Measurements from ENCODE around the gene ALS2CL. TPM values are rescaled to one million over a fixed set of nuclear protein-coding genes. Genes with fewer than 3 reads are reported as not detected.
"Not testable (repeated sequence)": the region's sequence is repeated elsewhere in the genome, so short reads cannot be mapped to it uniquely, and the experiment has no call there.

Gene ALS2CL, protein sequence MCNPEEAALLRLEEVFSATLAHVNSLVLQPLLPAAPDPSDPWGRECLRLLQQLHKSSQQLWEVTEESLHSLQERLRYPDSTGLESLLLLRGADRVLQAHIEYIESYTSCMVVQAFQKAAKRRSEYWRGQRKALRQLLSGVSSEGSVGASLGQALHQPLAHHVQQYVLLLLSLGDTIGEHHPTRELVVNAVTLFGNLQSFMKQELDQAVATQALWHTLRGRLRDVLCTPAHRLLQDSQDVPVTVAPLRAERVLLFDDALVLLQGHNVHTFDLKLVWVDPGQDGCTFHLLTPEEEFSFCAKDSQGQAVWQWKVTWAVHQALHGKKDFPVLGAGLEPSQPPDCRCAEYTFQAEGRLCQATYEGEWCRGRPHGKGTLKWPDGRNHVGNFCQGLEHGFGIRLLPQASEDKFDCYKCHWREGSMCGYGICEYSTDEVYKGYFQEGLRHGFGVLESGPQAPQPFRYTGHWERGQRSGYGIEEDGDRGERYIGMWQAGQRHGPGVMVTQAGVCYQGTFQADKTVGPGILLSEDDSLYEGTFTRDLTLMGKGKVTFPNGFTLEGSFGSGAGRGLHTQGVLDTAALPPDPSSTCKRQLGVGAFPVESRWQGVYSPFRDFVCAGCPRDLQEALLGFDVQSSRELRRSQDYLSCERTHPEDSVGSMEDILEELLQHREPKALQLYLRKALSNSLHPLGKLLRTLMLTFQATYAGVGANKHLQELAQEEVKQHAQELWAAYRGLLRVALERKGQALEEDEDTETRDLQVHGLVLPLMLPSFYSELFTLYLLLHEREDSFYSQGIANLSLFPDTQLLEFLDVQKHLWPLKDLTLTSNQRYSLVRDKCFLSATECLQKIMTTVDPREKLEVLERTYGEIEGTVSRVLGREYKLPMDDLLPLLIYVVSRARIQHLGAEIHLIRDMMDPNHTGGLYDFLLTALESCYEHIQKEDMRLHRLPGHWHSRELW
- 6.2 to 7.1 TPM (median 6.8 TPM) in 3 replicates for total RNA-seq

DNA sequence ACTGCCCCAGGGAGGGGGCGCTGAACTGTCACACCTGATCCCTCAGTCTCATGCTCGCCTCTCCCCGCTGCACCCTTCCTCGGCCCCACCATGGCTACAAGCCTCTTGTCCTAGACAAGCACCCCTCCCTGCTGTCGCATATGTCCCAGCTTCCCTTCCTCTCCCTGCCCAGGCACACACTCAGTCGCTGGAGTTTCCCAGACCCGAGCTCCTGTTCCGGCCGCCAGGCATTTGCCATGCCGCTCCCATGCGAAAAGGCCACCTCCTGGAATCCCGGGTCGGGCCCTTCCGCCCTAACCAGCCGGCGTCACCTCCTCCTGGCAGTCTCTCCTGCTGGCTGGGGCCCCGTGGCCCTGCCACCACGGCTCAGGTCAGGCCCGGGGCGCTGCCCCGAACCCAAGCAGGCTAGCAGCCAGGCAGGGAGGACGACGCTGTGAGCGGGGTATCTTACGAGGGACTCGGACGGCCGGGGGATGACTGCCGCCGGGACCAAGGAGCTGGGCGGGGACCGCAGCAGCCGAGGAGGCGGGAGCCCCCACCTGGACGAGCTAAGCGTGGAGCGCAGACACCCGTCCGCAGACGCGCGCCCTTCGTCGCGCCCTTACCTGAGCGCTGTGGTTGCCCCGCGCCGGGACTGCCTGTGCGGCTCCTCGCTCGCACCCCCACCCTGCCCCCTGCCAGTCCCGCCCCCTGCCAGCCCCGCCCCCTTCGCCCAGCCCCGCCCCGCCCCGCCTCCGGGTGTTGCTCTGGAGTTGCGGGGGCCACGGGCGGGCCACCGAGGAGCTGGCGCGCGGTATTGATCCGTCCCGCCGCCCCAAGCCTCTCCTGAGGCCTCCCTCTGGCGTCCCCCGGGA is at the start of gene ALS2CL:
ALS2CL (minus strand) TSS at position 642 of the 854 bp plus-strand sequence. CDS start 4,239 bp downstream, outside the sequence.
- Mint-ChIP-seq H3K27me3 (ENCODE audit: low read depth) (peaks cover 17% of the 10 kb centered on the region), H3K9me3 (no peaks in the 10 kb centered on the region), H3K36me3 (no peaks in the 10 kb centered on the region), H3K27ac (peak within 1 kb of the TSS; percentile 10), H3K4me1 (peaks cover 7% of the 10 kb centered on the region), H3K4me3 (peak within 1 kb of the TSS; percentile 57)
- DNase-seq (ENCODE audit: low spot score in 2 of 2, unreplicated experiment in 2 of 2) = peak in 1 of 2 experiments; percentile 57
- TF ChIP-seq, protein P1, sequence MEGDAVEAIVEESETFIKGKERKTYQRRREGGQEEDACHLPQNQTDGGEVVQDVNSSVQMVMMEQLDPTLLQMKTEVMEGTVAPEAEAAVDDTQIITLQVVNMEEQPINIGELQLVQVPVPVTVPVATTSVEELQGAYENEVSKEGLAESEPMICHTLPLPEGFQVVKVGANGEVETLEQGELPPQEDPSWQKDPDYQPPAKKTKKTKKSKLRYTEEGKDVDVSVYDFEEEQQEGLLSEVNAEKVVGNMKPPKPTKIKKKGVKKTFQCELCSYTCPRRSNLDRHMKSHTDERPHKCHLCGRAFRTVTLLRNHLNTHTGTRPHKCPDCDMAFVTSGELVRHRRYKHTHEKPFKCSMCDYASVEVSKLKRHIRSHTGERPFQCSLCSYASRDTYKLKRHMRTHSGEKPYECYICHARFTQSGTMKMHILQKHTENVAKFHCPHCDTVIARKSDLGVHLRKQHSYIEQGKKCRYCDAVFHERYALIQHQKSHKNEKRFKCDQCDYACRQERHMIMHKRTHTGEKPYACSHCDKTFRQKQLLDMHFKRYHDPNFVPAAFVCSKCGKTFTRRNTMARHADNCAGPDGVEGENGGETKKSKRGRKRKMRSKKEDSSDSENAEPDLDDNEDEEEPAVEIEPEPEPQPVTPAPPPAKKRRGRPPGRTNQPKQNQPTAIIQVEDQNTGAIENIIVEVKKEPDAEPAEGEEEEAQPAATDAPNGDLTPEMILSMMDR (IDR thresholded peaks at IDR 0.05; ENCODE audit: unreplicated experiment) = no peak

DNA sequence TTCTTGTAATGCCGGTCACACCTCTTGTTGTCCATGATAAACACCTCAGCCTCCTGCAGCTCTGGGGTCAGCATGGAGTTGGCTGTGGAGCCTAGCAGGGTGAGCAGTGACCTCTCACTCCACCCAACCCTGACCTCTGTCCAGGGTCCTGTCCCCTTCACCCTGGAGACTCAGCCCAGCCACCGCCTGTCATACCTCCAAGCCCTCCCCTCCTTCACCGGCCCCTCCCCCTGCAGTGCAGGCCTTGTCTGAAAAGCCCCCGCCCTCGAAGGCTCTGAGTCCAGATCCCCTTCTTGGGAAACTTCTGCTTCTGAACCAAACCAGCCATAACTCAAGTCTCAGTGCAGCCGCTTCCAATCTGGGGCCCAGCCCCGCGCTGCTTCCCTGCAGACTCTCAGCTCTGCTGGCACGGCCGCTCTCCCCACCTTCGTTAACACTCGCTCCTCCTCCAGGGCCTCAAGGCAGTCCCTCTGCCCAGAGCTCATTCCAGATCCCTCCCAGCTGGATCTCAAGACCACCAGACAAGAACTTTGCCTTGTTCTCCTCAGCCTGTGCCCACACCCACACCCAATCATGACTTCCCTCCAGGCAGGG is 49.6 kb upstream of the ALS2CL start:
- Mint-ChIP-seq H3K27me3 (ENCODE audit: low read depth) (no peaks in the 10 kb centered on the region), H3K27ac (no peak overlapping the region), H3K9me3 (peaks cover 4% of the 10 kb centered on the region), H3K36me3 (peaks cover 3% of the 10 kb centered on the region), H3K4me1 (peaks cover 5% of the 10 kb centered on the region), H3K4me3 (no peak overlapping the region)
- TF ChIP-seq, protein P1 (IDR thresholded peaks at IDR 0.05; ENCODE audit: unreplicated experiment) = no peak
- no peak for DNase-seq (ENCODE audit: low spot score in 2 of 2, unreplicated experiment in 2 of 2)

DNA sequence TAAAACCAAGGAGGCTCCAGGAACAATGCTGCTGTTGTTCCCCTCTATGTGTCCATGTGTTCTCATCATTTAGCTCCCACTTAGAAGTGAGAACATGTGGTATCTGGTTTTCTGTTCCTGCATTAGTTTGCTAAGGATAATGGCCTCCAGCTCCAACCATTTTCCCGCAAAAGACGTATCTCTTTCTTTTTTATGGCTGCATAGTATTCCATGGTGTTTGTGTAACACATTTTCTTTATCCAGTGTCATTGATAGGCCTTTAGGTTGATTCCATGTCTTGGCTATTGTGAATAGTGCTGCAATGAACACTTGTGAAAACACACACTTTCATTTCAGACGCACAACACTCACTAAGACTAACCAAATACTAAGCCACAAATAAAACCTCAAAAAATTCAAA is 46.1 kb upstream of the ALS2CL start:
- H3K4me1 Mint-ChIP-seq; H3K27me3 Mint-ChIP-seq (ENCODE audit: low read depth): not testable (repeated sequence)

DNA sequence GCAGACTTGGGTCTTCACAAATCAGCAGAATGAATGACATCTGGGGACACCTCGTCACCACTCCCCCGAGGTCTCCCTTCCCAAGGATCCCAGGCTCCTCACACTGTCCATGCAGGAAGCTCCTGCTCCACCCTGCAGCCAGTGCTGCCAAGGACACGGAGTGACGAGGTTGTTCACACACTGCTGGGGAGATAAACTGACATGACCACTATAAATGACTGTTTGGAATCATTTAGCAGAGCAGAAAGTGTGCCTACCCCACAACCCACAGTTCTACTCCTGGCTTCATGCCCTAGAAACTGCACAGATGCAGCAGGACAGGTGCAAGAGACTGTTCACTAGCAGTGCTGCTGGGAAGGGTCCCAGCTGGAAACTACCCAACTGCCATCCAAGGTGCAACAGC is 43.9 kb upstream of the ALS2CL start:
- H3K27ac Mint-ChIP-seq = no peak overlapping the region
- DNase-seq (ENCODE audit: low spot score in 2 of 2, unreplicated experiment in 2 of 2) = no peak
- peaks cover 4% of the 10 kb centered on the region for H3K9me3 Mint-ChIP-seq
- H3K4me3 Mint-ChIP-seq = no peak overlapping the region
- H3K4me1 Mint-ChIP-seq = no peaks in the 10 kb centered on the region
- no peaks in the 10 kb centered on the region for H3K27me3 Mint-ChIP-seq (ENCODE audit: low read depth)
- peaks cover 3% of the 10 kb centered on the region for H3K36me3 Mint-ChIP-seq
- TF ChIP-seq, protein P1 (IDR thresholded peaks at IDR 0.05; ENCODE audit: unreplicated experiment) = no peak

More for the DNA sequence above, 46.1 kb upstream of the ALS2CL start:
- H3K27ac Mint-ChIP-seq; H3K9me3 Mint-ChIP-seq; H3K36me3 Mint-ChIP-seq; DNase-seq (ENCODE audit: low spot score in 2 of 2, unreplicated experiment in 2 of 2); H3K4me3 Mint-ChIP-seq: not testable (repeated sequence)

DNA sequence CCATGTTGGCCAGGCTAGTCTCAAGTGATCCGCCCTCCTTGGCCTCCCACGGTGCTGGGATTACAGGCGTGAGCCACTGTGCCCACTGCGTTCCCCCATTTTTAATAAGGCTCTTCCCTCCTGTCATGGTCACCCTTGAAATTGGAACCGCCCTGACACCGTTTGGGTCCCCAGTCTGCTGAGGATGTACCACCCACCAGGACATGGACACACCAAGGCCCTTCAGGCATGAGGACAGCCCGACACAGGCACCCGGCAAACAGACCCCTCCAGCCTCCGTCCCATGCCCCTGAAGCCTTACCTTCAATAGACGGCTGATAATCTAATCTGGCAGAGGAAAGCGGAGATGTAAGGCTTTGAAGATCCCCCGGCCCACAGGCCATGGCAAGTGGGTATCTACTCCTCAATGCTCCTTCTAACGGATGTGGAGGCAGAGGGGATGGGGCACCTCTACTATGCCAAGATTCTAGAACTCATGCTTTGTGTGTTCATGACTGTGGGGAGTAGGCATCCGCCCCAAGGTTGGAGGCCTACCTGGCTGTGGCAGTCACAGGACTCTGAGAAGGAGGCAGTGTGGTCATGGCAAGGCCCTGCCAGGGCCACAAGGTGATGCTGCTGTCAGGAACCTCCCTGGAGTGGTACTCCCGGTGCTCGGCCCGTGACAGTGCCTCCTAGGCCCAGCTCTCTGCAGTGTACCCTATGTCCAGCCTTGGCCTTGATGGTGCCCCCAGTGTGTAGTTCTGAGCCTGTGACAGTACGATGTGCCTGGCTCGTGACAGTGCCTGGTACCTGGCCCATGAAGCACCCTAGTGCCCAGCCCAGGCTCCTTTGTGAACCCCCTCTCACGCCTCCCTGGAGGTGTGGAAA is 42.8 kb upstream of the ALS2CL start:
- Mint-ChIP-seq H3K4me3 (no peak overlapping the region), H3K9me3 (peaks cover 4% of the 10 kb centered on the region), H3K27ac (no peak overlapping the region), H3K4me1 (no peaks in the 10 kb centered on the region), H3K36me3 (peaks cover 3% of the 10 kb centered on the region), H3K27me3 (ENCODE audit: low read depth) (no peaks in the 10 kb centered on the region)
- TF ChIP-seq, protein P1 (IDR thresholded peaks at IDR 0.05; ENCODE audit: unreplicated experiment) = no peak
- no peak for DNase-seq (ENCODE audit: low spot score in 2 of 2, unreplicated experiment in 2 of 2)

Data from mesothelial cell of epicardium (in vitro differentiated cells).